ENCODE measurements around the gene OR5D13.

Gene OR5D13, protein sequence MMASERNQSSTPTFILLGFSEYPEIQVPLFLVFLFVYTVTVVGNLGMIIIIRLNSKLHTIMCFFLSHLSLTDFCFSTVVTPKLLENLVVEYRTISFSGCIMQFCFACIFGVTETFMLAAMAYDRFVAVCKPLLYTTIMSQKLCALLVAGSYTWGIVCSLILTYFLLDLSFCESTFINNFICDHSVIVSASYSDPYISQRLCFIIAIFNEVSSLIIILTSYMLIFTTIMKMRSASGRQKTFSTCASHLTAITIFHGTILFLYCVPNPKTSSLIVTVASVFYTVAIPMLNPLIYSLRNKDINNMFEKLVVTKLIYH

DNA sequence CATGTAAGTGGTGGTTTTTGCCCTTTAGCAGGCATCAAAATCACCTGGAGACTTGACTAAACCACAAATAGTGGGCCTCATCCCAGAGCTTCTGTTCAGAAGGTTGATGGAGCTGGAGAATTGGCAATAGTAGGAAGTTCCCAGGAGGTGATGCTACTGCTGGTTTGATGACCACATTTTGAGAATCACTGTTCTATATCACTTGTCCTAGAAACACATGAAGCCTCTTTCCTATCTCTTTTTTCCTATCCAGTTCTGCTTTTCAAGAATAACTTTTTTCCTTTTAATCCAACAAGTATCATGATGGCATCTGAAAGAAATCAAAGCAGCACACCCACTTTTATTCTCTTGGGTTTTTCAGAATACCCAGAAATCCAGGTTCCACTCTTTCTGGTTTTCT is at the start of gene OR5D13:
TSS of gene OR5D13 (plus strand) at position 301 of the 400 bp plus-strand sequence. CDS start at position 301, 0 bp downstream.
- no peak for DNase-seq

DNA sequence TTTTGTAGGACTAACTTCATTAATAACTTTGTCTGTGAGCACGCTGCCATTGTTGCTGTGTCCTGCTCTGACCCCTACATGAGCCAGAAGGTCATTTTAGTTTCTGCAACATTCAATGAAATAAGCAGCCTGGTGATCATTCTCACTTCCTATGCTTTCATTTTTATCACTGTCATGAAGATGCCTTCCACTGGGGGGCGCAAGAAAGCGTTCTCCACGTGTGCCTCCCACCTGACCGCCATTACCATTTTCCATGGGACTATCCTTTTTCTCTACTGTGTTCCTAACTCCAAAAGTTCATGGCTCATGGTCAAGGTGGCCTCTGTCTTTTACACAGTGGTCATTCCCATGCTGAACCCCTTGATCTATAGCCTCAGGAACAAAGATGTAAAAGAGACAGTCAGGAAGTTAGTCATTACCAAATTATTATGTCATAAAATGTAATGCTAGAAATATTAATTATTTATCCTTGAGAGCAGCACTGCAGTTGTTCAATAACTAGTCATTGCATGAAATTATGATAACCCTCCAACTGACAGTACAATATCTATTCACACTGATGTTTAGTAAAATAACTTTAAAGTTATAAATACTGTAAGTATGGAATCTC is 46.4 kb upstream of the OR5D13 start:
- DNase-seq: no peak

DNA sequence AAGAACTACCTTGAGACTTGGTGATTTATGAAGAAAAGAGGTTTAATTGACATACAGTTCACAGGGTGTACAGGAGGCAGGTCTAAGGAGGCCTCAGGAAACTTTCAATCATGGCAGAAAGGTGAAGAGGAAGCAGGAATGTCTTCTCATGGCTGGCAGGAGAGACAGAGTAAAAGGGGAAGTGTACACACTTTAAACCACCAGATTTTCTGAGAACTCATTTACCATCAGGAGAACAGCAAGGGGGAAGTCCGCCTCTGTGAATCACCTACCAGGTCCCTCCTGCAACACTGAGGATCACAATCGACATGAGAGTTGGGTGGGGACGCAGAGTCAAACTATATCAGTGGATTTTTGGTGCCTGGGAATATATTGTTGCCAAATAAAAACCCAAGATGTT is 40.3 kb upstream of the OR5D13 start:
- DNase-seq: no peak

DNA sequence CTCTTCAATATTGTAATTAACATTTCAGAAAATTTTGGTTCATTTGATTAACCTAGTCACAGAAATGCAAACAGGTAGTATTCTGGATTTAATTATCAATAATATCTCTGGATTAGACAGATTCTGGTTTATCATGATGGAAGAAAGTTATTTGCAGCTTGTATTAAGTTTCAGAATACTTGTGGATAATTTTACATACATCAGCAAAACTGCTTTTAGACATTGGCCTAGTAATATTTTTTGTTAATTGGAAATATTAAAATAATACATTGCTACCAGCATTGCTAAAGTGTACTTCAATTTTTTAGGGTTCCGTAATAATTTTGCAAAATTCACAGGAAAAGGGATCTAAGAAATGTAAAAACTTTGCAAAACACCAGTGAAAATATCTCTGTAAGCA is 18.4 kb downstream of the OR5D13 start:
- DNase-seq: no peak

DNA sequence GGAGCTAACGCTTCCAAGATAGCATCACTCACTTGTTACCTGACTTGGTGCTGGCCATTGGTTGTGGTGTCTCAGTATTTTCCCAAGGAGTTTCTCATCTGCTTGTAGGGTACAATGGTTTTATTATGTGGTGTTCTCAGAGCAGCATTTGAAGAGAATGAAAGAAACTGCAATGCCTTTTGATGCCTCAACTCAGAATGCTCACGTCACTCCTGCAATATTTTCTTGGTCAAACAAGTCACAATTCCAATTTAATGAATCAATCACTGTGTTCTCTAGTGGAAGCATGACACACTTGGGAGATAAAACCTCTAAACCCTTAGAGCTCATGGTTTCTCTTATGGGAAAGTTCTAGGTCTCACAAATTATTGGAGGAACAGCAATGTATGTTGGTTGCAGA is 20.1 kb downstream of the OR5D13 start:
- no peak for DNase-seq

DNA sequence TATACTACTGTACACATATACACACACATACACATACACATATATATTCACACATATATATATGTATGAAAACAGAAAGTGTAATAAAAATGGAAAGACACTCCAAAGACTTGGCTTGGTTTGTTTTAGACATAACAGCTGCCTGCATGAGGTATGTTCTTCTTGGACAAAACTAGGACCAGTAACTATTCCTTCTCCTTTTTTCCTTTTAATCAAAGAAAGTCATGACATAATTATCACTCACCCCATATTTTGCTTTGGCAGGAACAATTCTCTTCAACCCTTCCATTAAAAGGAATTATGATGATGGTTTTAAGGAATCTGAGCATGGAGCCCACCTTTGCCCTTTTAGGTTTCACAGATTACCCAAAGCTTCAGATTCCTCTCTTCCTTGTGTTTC is 22.0 kb downstream of the OR5D13 start, which contains the start of gene OR5D14:
TSS of gene OR5D14 (plus strand) at position 301 of the 400 bp plus-strand sequence. CDS start at position 301, 0 bp downstream.
- DNase-seq: no peak

DNA sequence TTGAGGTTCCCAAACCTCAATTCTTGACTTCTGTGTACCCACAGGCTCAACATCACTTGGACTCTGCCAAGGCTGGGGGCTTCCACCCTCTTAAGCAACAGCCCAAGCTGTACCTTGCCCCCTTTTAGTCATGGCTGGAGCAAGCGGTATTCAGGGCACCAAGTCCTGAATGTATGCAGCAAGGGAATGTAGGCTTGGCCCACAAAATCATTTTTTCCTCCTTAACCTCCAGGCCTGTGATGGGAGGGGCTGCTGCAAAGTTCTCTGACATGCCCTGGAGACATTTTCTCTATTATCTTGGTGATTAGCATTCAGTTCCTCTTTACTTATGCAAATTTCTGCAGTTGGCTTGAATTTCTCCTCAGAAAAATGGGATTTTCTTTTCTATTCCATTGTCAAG is 33.0 kb downstream of the OR5D13 start:
- no peak for DNase-seq

DNA sequence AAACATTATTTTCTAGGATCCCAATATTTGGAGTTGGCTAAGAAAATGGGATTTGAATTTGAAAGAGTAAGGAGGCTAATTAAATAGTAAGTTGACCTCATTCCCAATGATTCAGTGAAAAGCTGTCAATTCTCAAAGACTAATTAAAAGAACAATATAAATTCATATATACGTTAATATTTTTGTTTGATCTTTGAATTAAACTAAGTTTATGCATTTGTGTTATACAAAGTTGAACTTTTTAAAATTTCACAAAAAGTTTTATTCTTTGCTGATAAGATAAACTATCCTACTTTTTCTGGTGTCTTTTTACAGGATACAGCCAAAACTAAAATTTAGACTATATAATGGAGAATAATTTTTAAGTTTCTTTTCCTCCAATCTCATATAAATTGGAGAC is 37.8 kb downstream of the OR5D13 start, which contains the start of gene OR5L1:
TSS of gene OR5L1 (plus strand) at position 301 of the 400 bp plus-strand sequence. CDS start 100 bp downstream, outside the sequence.
- DNase-seq: no peak

DNA sequence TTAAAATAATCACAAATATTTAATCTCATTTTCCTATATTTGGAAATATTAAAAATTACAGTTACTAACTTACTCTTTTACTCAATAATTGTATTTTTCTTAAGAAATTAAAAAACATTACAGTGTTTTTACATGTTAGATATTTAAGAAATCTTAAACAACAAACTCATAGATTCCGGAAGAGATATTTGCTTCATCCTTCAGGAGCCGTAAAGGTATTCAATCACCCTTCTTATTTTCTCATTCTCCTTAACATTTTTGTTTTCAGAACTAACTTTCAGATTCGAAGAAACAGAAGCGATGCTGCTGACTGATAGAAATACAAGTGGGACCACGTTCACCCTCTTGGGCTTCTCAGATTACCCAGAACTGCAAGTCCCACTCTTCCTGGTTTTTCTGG is 46.1 kb downstream of the OR5D13 start, which contains the start of gene OR5D18:
TSS of gene OR5D18 (plus strand) at position 301 of the 400 bp plus-strand sequence. CDS start at position 301, 0 bp downstream.
- DNase-seq: no peak
